Activated naive CD4-positive, alpha-beta T cell treated with anti-CD3 and anti-CD28 coated beads, Interleukin-2, amount 50 U/mL, for 24 hours (primary cell): ENCODE measurements around the gene SMS.
A peak's percentile ranks its signal among the peaks of the same experiment; 100 is the strongest.
"Not testable (repeated sequence)": the region's sequence is repeated elsewhere in the genome, so short reads cannot be mapped to it uniquely, and the experiment has no call there.

ENCODE experiments used
- H3K27ac Mint-ChIP-seq: one replicate; pipeline ENCODE4 v1.8.0; 2021; ENCODE audit warnings: mild to moderate bottlenecking, mixed read lengths
- H3K27me3 Mint-ChIP-seq: one replicate; pipeline ENCODE4 v1.8.0; 2021; ENCODE audit warnings: mixed read lengths
- H3K36me3 Mint-ChIP-seq: one replicate; pipeline ENCODE4 v1.8.0; 2021; ENCODE audit warnings: mixed read lengths
- H3K4me1 Mint-ChIP-seq: one replicate; pipeline ENCODE4 v1.8.0; 2021; ENCODE audit warnings: mixed read lengths
- H3K4me3 Mint-ChIP-seq: one replicate; pipeline ENCODE4 v1.8.0; 2021; ENCODE audit warnings: mild to moderate bottlenecking, mixed read lengths
- H3K9me3 Mint-ChIP-seq: one replicate; pipeline ENCODE4 v1.8.0; 2021; ENCODE audit warnings: mixed read lengths

The SMS gene

GRCh38 chrX:21944136-21944615, 3.7 kb downstream of the SMS start:
- Mint-ChIP-seq H3K9me3 (no peaks in the 10 kb centered on the region), H3K4me1 (peaks cover 46% of the 10 kb centered on the region), H3K27ac (peak overlapping the region; percentile 23), H3K4me3 (peak overlapping the region; percentile 84), H3K27me3 (no peaks in the 10 kb centered on the region), H3K36me3 (peaks cover 7% of the 10 kb centered on the region)

DNA sequence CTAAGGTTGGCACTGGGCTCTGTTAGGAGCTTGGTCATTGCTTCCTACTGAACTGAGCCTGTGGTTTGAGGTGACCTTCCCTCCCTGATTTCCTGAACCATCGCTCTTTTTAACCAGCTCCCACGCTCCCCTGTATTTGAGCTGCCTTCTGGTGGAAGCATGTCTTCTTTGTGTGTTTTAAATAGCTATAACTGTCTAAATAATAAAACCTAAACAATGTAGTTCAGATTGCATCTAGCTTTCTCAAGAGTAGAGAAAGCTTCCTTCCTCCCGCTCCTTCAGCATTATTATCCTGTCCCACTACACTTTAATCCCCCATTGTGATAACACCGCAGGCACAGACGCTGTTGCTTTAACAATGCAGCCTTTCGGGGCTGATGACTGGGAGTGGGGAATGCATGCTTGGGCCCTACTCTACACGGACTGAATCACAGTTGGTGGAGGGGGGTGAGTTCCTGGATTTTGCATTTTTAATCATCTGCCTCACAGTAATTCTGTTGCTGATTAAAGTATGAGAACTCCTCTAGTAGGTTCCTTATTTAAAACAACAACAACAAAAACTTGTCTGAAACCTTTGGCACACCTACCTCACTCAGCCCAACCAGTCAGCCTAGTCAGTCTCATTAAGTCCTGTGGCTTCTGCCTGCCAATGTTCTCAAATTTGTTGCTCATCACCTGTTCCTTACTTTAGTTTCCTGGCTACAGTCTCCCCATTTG, 6.6 kb downstream of the SMS start:
- Mint-ChIP-seq H3K9me3 (no peaks in the 10 kb centered on the region), H3K4me1 (peaks cover 46% of the 10 kb centered on the region), H3K27me3 (no peaks in the 10 kb centered on the region), H3K4me3 (no peak overlapping the region), H3K27ac (no peak overlapping the region), H3K36me3 (peaks cover 6% of the 10 kb centered on the region)

DNA sequence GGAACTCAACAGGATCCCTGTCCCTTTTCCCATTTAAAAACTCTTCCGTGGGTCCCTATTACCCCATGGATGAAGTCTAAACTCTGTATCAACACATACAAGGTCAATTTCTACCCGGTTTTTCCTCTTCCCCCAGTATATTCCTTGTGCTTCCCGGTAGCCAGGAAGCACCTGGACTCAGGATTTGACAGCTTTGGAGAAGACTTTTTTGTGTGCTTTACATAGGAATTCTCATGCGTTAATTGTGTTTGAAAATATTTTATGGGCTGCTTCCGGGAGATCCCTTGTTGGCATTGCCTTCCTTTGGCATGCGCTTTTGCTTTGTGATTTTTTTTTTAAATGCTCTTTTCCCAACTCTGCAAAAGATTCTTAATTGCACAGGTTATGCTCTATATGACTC, 7.2 kb downstream of the SMS start:
- no peaks in the 10 kb centered on the region for H3K27me3 Mint-ChIP-seq
- H3K9me3 Mint-ChIP-seq = no peaks in the 10 kb centered on the region
- H3K27ac Mint-ChIP-seq = no peak overlapping the region
- H3K36me3 Mint-ChIP-seq = peaks cover 2% of the 10 kb centered on the region
- H3K4me1 Mint-ChIP-seq = peaks cover 44% of the 10 kb centered on the region
- no peak overlapping the region for H3K4me3 Mint-ChIP-seq

DNA sequence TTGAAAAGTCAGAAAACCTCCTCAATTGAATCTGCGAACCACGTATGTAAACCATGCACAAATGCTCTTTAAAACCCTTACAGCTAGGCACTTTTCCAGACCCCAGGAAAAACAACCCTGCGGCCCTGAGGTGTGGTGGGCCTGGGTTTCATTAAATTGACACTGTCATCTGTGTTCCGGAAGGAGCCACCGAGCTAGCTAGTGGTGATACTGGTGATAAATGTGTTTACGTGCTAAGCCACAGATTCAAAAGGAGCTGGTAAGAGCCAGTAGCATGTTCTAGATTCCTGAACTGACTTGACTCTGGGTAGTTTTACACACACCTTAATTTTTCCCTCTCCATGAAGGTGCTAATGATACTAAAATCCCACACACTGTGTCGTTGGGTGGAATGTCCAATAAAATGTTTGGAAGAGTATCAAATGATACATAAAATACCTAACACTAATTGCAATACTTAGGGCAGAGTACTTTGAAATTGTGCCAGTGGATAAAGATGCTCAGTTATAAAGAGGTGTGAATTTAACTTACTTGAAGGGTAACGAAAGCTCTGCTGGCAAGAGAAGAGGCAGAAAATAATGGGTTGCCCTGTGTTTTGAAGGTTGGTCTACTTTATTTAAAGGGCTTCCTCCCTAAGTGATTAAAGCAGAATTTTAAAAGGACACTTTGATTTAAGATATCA, 8.5 kb downstream of the SMS start:
- peaks cover 41% of the 10 kb centered on the region for H3K4me1 Mint-ChIP-seq
- no peak overlapping the region for H3K27ac Mint-ChIP-seq
- H3K36me3 Mint-ChIP-seq = peaks cover 2% of the 10 kb centered on the region
- H3K4me3 Mint-ChIP-seq = no peak overlapping the region
- H3K9me3 Mint-ChIP-seq = no peaks in the 10 kb centered on the region
- H3K27me3 Mint-ChIP-seq = no peaks in the 10 kb centered on the region

DNA sequence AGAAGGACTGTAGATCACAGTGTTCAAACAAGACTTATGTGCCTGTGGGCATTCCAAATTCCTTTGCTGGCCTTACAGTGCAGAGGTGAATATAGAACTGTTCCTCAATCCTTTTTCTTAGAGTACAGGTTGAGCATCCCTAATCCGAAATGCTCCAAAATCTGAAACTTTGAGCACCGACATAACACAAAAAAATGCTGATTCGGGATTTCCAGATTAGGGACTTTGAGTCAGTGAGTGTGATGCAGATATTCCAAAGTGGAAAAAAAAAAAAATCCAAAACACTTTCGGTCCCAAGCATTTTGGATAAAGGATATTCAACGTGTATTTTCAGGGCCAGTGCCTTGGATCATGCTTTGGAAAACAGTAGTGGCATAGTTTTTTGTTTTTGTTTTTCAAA, 9.2 kb downstream of the SMS start:
- Mint-ChIP-seq H3K36me3 (peaks cover 2% of the 10 kb centered on the region), H3K4me1 (peaks cover 39% of the 10 kb centered on the region), H3K4me3 (no peak overlapping the region), H3K27ac (no peak overlapping the region), H3K9me3 (no peaks in the 10 kb centered on the region), H3K27me3 (no peaks in the 10 kb centered on the region)

- peaks cover 41% of the 10 kb centered on the region for H3K4me1 Mint-ChIP-seq
- H3K27me3 Mint-ChIP-seq, H3K27ac Mint-ChIP-seq, H3K4me3 Mint-ChIP-seq, H3K36me3 Mint-ChIP-seq, H3K9me3 Mint-ChIP-seq: not testable (repeated sequence)
These were observed 10.0 kb downstream of the SMS start for GRCh38 chrX:21950557-21950956.

GRCh38 chrX:21952624-21953023, 12.1 kb downstream of the SMS start:
- no peaks in the 10 kb centered on the region for H3K9me3 Mint-ChIP-seq
- H3K36me3 Mint-ChIP-seq = peaks cover 5% of the 10 kb centered on the region
- H3K27me3 Mint-ChIP-seq = no peaks in the 10 kb centered on the region
- H3K27ac Mint-ChIP-seq = no peak overlapping the region
- H3K4me1 Mint-ChIP-seq = peaks cover 34% of the 10 kb centered on the region
- H3K4me3 Mint-ChIP-seq = no peak overlapping the region

DNA sequence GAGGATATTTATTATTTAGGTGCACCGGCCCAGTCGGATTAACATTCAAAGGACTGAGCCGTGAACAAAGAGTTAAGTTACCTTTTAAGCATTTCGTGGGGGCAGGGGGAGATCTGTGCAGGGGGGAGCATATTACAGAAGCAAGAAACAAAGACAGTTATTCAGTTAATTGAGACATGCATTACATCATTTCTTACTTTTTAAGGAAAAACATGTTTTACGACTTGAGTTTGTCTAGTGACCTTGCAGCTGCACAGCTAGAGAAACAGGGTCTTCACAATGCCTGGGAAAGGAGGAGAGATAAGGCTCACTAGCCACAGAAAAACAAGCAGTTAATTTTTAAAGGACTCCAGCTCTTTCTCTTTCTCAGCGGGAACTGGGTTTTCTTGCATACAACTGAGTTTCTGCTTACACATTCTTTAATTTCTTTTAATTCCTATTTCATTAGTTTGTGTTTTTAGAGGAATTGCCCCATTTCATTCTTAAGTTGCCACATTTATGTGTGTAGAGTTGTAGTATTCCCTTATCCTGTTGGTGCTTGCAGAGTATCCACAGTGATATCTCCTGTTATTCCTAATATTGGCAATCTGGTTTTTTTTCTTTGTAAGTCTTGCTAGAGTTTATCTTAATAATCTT, 12.8 kb downstream of the SMS start:
- not testable (repeated sequence) for H3K27me3 Mint-ChIP-seq, H3K9me3 Mint-ChIP-seq, H3K4me3 Mint-ChIP-seq, H3K27ac Mint-ChIP-seq, H3K36me3 Mint-ChIP-seq
- peaks cover 35% of the 10 kb centered on the region for H3K4me1 Mint-ChIP-seq

- H3K4me3 Mint-ChIP-seq = no peak overlapping the region
- peaks cover 55% of the 10 kb centered on the region for H3K4me1 Mint-ChIP-seq
- H3K9me3 Mint-ChIP-seq = no peaks in the 10 kb centered on the region
- H3K27ac Mint-ChIP-seq = no peak overlapping the region
- H3K36me3 Mint-ChIP-seq = peaks cover 5% of the 10 kb centered on the region
- H3K27me3 Mint-ChIP-seq = no peaks in the 10 kb centered on the region
These were observed 15.1 kb downstream of the SMS start for GRCh38 chrX:21955403-21956189.

DNA sequence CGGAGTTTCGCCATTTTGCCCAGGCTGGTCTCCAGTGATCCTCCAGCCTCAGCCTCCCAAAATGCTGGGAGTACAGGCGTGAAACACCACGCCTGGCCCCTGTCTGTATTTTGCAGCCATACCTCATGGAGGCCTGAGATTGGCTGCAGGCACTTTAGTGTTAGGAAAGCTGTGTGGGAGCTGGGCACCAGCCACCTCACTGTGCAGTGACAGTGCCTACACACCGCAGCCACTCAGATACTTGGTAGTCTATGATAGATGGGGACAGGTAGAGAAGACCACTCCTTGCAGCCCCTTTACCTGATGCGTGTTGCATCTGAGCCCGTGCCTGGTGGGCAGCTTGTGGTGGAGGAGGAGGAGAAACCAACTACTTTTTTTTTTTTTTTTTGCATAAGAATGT, 16.3 kb downstream of the SMS start:
- Mint-ChIP-seq H3K27ac (no peak overlapping the region), H3K27me3 (no peaks in the 10 kb centered on the region), H3K4me3 (no peak overlapping the region), H3K9me3 (no peaks in the 10 kb centered on the region), H3K36me3 (peaks cover 5% of the 10 kb centered on the region), H3K4me1 (peaks cover 57% of the 10 kb centered on the region)

DNA sequence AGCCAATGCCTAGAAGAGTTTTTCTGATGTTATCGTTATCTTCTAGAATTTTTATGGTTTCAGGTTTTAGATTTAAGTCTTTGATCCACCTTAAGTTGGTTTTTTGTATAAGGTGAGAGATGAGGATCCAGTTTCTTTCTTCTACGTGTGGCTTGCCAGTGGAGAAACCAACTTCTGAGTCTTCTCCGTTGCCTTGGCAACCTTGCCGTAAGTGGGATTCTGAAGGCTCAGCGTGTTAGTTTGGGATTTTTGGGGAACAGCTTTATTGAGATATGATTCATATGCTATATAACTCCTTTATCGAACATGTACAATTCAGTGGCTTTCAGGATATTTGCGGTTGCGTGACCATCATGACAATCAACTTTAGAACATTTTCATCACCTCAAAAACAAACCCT, 17.7 kb downstream of the SMS start:
- no peak overlapping the region for H3K27ac Mint-ChIP-seq
- no peaks in the 10 kb centered on the region for H3K9me3 Mint-ChIP-seq
- peaks cover 5% of the 10 kb centered on the region for H3K36me3 Mint-ChIP-seq
- no peaks in the 10 kb centered on the region for H3K27me3 Mint-ChIP-seq
- H3K4me1 Mint-ChIP-seq = peaks cover 59% of the 10 kb centered on the region
- no peak overlapping the region for H3K4me3 Mint-ChIP-seq

DNA sequence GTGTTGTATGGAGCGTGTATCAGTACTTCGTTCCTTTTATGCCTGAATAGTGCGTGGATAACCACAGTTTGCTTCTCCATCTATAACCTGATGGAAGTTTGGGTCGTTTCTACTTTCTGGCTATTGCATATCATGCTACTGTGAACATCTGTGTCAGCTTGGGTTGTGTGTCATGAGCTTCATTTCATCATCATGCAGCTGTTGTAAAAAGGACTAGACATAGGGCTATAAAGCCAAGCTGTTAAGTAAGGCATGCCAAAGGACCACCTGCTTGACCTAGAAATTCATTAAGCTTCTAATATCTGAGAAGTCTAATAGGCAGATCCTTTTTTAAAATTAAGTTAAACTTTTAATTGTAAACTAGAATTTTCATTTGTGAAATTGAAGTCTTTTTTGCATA, 18.4 kb downstream of the SMS start:
- H3K4me3 Mint-ChIP-seq = no peak overlapping the region
- peaks cover 4% of the 10 kb centered on the region for H3K36me3 Mint-ChIP-seq
- H3K4me1 Mint-ChIP-seq = peaks cover 56% of the 10 kb centered on the region
- H3K27me3 Mint-ChIP-seq = no peaks in the 10 kb centered on the region
- no peaks in the 10 kb centered on the region for H3K9me3 Mint-ChIP-seq
- H3K27ac Mint-ChIP-seq = no peak overlapping the region

DNA sequence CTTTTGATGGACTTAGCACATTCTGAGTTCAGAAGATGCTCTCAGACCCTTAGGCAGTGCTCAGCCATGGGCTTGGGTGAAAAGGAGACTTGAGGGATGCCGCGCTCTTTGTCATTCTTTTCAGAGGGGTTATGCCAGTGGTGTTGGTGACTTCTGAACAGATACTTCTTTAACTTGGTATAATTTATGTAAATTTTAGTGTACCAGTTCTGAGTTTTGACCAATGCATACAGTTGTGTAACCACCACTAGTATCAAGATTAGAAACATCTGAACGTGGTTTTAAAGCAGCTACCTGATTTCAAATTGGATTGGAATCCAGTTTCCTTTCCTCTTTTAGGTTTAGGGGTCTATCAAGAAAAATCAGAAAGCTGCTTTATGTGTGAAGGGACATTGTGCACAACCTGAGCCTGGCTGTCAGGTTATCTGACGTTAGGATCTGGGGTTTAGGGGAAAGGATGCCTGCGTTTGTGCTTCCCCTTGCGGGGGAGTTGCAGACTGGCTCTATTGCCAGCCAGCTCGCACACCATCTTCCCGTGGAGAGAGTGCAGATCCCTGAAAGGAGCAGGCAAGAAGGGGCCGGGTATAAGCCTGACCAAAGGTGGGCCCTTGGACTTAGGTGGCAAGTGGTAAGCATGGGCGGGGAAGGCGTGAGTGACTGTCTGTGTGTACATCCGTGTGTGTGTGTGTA, 19.0 kb downstream of the SMS start:
- Mint-ChIP-seq H3K4me3 (no peak overlapping the region), H3K36me3 (peaks cover 4% of the 10 kb centered on the region), H3K9me3 (no peaks in the 10 kb centered on the region), H3K27me3 (no peaks in the 10 kb centered on the region), H3K4me1 (peaks cover 55% of the 10 kb centered on the region), H3K27ac (no peak overlapping the region)

DNA sequence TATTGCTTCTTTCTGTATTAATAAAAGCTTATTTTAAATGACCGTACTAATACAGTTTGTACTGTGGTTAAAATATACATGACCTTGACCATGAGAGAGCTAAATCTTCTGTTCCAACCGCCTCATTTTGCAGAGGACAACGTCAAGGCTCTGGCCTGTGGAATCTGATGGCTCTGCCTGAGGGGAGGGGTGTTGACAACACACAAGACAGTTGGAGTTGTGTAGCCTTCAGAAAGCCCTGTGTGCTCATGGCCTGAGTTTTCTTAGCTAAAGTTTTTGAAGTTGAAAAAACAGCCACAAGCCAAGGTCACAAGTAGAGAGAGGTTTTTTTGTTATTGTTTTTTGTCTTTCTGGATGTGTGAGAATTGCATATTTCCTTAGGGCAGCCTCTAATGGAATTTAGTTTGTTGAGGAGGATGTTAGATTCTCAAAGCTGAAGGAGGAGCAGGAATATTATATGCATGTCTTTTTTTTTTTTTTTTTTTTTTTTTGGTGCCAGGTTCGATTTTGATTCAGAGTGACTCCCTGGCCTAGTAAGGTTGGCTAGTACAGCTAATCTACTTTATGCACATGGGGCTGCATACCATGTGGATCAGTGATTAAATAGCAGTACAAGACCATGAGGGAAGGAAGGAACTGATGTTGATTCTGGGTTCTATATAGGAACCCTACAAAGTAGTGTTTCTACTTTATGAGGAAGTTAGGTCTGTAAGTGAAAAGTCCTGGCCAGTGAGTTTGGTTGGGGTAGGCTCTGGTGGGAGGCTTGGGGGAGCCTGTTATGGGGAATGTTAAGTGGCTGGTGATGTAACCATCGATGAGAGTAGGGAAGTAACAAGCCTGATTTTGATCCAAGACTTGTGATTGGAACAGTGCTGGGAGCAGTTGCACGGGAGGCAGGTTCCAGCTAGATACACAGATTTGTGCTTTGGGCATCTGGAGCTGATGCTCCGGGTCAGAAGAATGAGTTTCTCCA, 20.3 kb downstream of the SMS start:
- Mint-ChIP-seq H3K4me1 (peaks cover 50% of the 10 kb centered on the region), H3K9me3 (no peaks in the 10 kb centered on the region), H3K27ac (no peak overlapping the region), H3K4me3 (no peak overlapping the region), H3K36me3 (no peaks in the 10 kb centered on the region), H3K27me3 (no peaks in the 10 kb centered on the region)
